MM.1S (cell line): ENCODE measurements around the gene GATAD2A.

Source experiments
- DNase-seq: peaks from one replicate; pipeline ENCODE4 v3.0.0-alpha.2; 2015
- H2AFZ ChIP-seq: fragments of 300-600 bp; sonication (generic); 2 replicates; pipeline ENCODE4 v1.6.0; 2016; ENCODE audit warnings: antibody characterized with exemption, low read length
- H3F3A ChIP-seq: fragments of 300-600 bp; sonication (generic); 2 replicates; pipeline ENCODE4 v1.6.1; 2016; ENCODE audit warnings: mild to moderate bottlenecking, antibody characterized with exemption, low read length, moderate library complexity, mixed read lengths; ENCODE audit not compliant: insufficient read depth
- H3K27ac ChIP-seq: fragments of 300-600 bp; sonication (generic); 2 replicates; pipeline ENCODE4 v1.5.1; 2016; ENCODE audit warnings: mild to moderate bottlenecking, low read length
- H3K27me3 ChIP-seq: fragments of 300-600 bp; sonication (generic); replicated peaks from 2 replicates; pipeline ENCODE4 v1.6.0; 2016; ENCODE audit warnings: low read length; ENCODE audit not compliant: insufficient read depth
- H3K36me3 ChIP-seq: fragments of 300-600 bp; sonication (generic); replicated peaks from 2 replicates; pipeline ENCODE4 v1.6.1; 2016; ENCODE audit warnings: mild to moderate bottlenecking, low read length, mixed read lengths; ENCODE audit not compliant: insufficient read depth
- H3K4me1 ChIP-seq: fragments of 300-600 bp; sonication (generic); 2 replicates; pipeline ENCODE4 v1.6.1; 2016; ENCODE audit warnings: low read length, mixed read lengths
- H3K4me2 ChIP-seq: fragments of 300-600 bp; sonication (generic); 2 replicates; pipeline ENCODE4 v1.6.0; 2016; ENCODE audit warnings: low read depth, low read length
- H3K4me3 ChIP-seq: fragments of 300-600 bp; sonication (generic); 2 replicates; pipeline ENCODE4 v1.5.1; 2016; ENCODE audit warnings: low read length, mixed read lengths
- H3K79me2 ChIP-seq: fragments of 300-600 bp; sonication (generic); 2 replicates; pipeline ENCODE4 v1.6.1; 2016; ENCODE audit warnings: mixed run types, low read length, mixed read lengths
- H3K9ac ChIP-seq: fragments of 300-600 bp; sonication (generic); 2 replicates; pipeline ENCODE4 v1.6.1; 2016; ENCODE audit warnings: low read length, mixed read lengths
- H3K9me2 ChIP-seq: fragments of 300-600 bp; sonication (generic); replicated peaks from 2 replicates; pipeline ENCODE4 v1.6.1; 2016; ENCODE audit warnings: mild to moderate bottlenecking, low read length, mixed read lengths; ENCODE audit not compliant: insufficient read depth
- H3K9me3 ChIP-seq: fragments of 300-600 bp; sonication (generic); replicated peaks from 2 replicates; pipeline ENCODE4 v1.6.1; 2016; ENCODE audit warnings: mild to moderate bottlenecking, low read length, mixed read lengths; ENCODE audit not compliant: insufficient read depth
- H4K20me1 ChIP-seq: fragments of 300-600 bp; sonication (generic); 2 replicates; pipeline ENCODE4 v1.6.1; 2016; ENCODE audit warnings: mild to moderate bottlenecking, low read length, moderate library complexity, mixed read lengths; ENCODE audit not compliant: insufficient read depth
- EZH2 ChIP-seq: fragments of 300-600 bp; sonication (generic); optimal IDR thresholded peaks from 2 replicates; pipeline ENCODE3; 2017; ENCODE audit warnings: low read depth, mild to moderate bottlenecking, antibody characterized with exemption, low read length, mixed read lengths
- EZH2phosphoT487 ChIP-seq: fragments of 300-600 bp; sonication (generic); IDR thresholded peaks from 2 replicates; pipeline ENCODE4 v1.6.1; 2018; ENCODE audit warnings: antibody characterized with exemption, low read length
- TF ChIP-seq, protein P1 (sequence below): fragments of 300-600 bp; sonication (generic); IDR thresholded peaks from 2 replicates; pipeline ENCODE4 v1.5.1; 2016; ENCODE audit warnings: antibody characterized with exemption, low read length, mixed read lengths

Gene GATAD2A

GRCh38 chr19:19425170-19425875 lies 19.8 kb downstream of the GATAD2A start:
- H3K9ac ChIP-seq: no peak overlapping the region
- H3K4me1 ChIP-seq: no peaks in the 10 kb centered on the region
- H2AFZ ChIP-seq: no peak overlapping the region
- peaks cover 49% of the 10 kb centered on the region for H4K20me1 ChIP-seq
- H3K36me3 ChIP-seq: no peaks in the 10 kb centered on the region
- H3K27me3 ChIP-seq: no peaks in the 10 kb centered on the region
- H3F3A ChIP-seq: no peaks in the 10 kb centered on the region
- peaks cover 99% of the 10 kb centered on the region for H3K79me2 ChIP-seq
- no peak overlapping the region for H3K27ac ChIP-seq
- TF ChIP-seq EZH2: no peak
- TF ChIP-seq, protein P1, sequence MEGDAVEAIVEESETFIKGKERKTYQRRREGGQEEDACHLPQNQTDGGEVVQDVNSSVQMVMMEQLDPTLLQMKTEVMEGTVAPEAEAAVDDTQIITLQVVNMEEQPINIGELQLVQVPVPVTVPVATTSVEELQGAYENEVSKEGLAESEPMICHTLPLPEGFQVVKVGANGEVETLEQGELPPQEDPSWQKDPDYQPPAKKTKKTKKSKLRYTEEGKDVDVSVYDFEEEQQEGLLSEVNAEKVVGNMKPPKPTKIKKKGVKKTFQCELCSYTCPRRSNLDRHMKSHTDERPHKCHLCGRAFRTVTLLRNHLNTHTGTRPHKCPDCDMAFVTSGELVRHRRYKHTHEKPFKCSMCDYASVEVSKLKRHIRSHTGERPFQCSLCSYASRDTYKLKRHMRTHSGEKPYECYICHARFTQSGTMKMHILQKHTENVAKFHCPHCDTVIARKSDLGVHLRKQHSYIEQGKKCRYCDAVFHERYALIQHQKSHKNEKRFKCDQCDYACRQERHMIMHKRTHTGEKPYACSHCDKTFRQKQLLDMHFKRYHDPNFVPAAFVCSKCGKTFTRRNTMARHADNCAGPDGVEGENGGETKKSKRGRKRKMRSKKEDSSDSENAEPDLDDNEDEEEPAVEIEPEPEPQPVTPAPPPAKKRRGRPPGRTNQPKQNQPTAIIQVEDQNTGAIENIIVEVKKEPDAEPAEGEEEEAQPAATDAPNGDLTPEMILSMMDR: no peak
- TF ChIP-seq EZH2phosphoT487: no peak
- no peaks in the 10 kb centered on the region for H3K9me2 ChIP-seq
- H3K9me3 ChIP-seq: no peaks in the 10 kb centered on the region
- DNase-seq: no peak
- H3K4me2 ChIP-seq: no peak overlapping the region
- no peak overlapping the region for H3K4me3 ChIP-seq

GRCh38 chr19:19426216-19426615 lies 20.7 kb downstream of the GATAD2A start:
- H3K27me3 ChIP-seq: no peaks in the 10 kb centered on the region
- H2AFZ ChIP-seq: no peak overlapping the region
- no peak for DNase-seq
- H3K4me1 ChIP-seq: no peaks in the 10 kb centered on the region
- no peak overlapping the region for H3K27ac ChIP-seq
- no peaks in the 10 kb centered on the region for H3K9me3 ChIP-seq
- H3K9ac ChIP-seq: no peak overlapping the region
- peaks cover 99% of the 10 kb centered on the region for H3K79me2 ChIP-seq
- no peaks in the 10 kb centered on the region for H3K9me2 ChIP-seq
- no peaks in the 10 kb centered on the region for H3F3A ChIP-seq
- no peak overlapping the region for H3K4me2 ChIP-seq
- H3K36me3 ChIP-seq: no peaks in the 10 kb centered on the region
- TF ChIP-seq EZH2 (no peak), EZH2phosphoT487 (no peak)
- TF ChIP-seq, protein P1: no peak
- H3K4me3 ChIP-seq: no peak overlapping the region
- H4K20me1 ChIP-seq: peaks cover 44% of the 10 kb centered on the region

- Histone ChIP-seq H3K4me3 (no peak overlapping the region), H4K20me1 (peaks cover 44% of the 10 kb centered on the region), H3K79me2 (peaks cover 99% of the 10 kb centered on the region), H3K27ac (no peak overlapping the region), H3F3A (no peaks in the 10 kb centered on the region), H3K4me2 (no peak overlapping the region), H3K27me3 (no peaks in the 10 kb centered on the region), H2AFZ (no peak overlapping the region), H3K36me3 (no peaks in the 10 kb centered on the region), H3K4me1 (no peaks in the 10 kb centered on the region), H3K9me2 (no peaks in the 10 kb centered on the region), H3K9me3 (no peaks in the 10 kb centered on the region), H3K9ac (no peak overlapping the region)
- TF ChIP-seq EZH2: no peak
- TF ChIP-seq, protein P1: no peak
- TF ChIP-seq EZH2phosphoT487: no peak
- DNase-seq: no peak
These were observed 21.3 kb downstream of the GATAD2A start for GRCh38 chr19:19426799-19427198.
